Limb (tissue), 2 donors: Measurements from ENCODE around the gene LCN12.

ENCODE experiments used
- DNase-seq, 2 donors: peaks; one replicate each; pipeline ENCODE4 v3.0.0-alpha.2; 2016; ENCODE audit errors: extremely low spot score in 2 of 2

The LCN12 gene

GRCh38 chr9:136945333-136946227 is 6.5 kb upstream of the LCN12 start:
- no peak for DNase-seq

- no peak for DNase-seq
Measured at GRCh38 chr9:136946228-136947027, 5.6 kb upstream of the LCN12 start.

- no peak for DNase-seq
Measured at GRCh38 chr9:136947028-136947891, 4.8 kb upstream of the LCN12 start.

- DNase-seq, result no peak
Measured at GRCh38 chr9:136947955-136948510, 4.0 kb upstream of the LCN12 start.

GRCh38 chr9:136949239-136949816 is 2.7 kb upstream of the LCN12 start:
- no peak for DNase-seq

- DNase-seq, result peak; percentile 72 to 95
Measured at GRCh38 chr9:136949817-136950655, 2.0 kb upstream of the LCN12 start.

- DNase-seq, result no peak
Measured at GRCh38 chr9:136950656-136951276, 1.3 kb upstream of the LCN12 start.

GRCh38 chr9:136952321-136952850 is 313 bp downstream of the LCN12 start:
- DNase-seq, result no peak

GRCh38 chr9:136952876-136953770 is 1.1 kb downstream of the LCN12 start:
- DNase-seq, result no peak

GRCh38 chr9:136953771-136954269 is 1.7 kb downstream of the LCN12 start:
- DNase-seq, result no peak

- no peak for DNase-seq
Measured at GRCh38 chr9:136954270-136955083, 2.4 kb downstream of the LCN12 start.

- no peak for DNase-seq
Measured at GRCh38 chr9:136955202-136955942, 3.3 kb downstream of the LCN12 start.

GRCh38 chr9:136955943-136956335 is 3.9 kb downstream of the LCN12 start:
- no peak for DNase-seq

- no peak for DNase-seq
Measured at GRCh38 chr9:136956604-136957003, 4.5 kb downstream of the LCN12 start.

GRCh38 chr9:136957461-136957860 is 5.4 kb downstream of the LCN12 start:
- DNase-seq, result no peak

- no peak for DNase-seq
Measured at GRCh38 chr9:136957901-136958300, 5.8 kb downstream of the LCN12 start.
